ENCODE results near the gene EHBP1. TPM values are rescaled to one million over a fixed set of nuclear protein-coding genes. Genes with fewer than 3 reads are reported as not detected.
"Not testable (repeated sequence)": the region's sequence is repeated elsewhere in the genome, so short reads cannot be mapped to it uniquely, and the experiment has no call there.

EHBP1 gene
- total RNA-seq, 1 donor from 2014 or later: 35.4 TPM

- DNase-seq: no peak
Observed at GRCh38 chr2:62736899-62737559, 31.5 kb downstream of the EHBP1 start.

- no peak for DNase-seq
Observed at GRCh38 chr2:62738981-62739936, 33.7 kb downstream of the EHBP1 start.

- no peak for DNase-seq
Observed at GRCh38 chr2:62740221-62740620, 34.7 kb downstream of the EHBP1 start.

- DNase-seq: no peak
Observed at GRCh38 chr2:62741127-62741526, 35.6 kb downstream of the EHBP1 start.

- no peak for DNase-seq
Observed at GRCh38 chr2:62741954-62742722, 36.6 kb downstream of the EHBP1 start.

- no peak for DNase-seq
Observed at GRCh38 chr2:62743506-62743905, 38.0 kb downstream of the EHBP1 start.

- no peak for DNase-seq
Observed at GRCh38 chr2:62744603-62745002, 39.1 kb downstream of the EHBP1 start.

- DNase-seq: no peak
Observed at GRCh38 chr2:62745891-62746481, 40.5 kb downstream of the EHBP1 start.

GRCh38 chr2:62747169-62747568 is 41.7 kb downstream of the EHBP1 start:
- DNase-seq: no peak

GRCh38 chr2:62747876-62748275 is 42.4 kb downstream of the EHBP1 start:
- DNase-seq: no peak

- not testable (repeated sequence) for DNase-seq
Observed at GRCh38 chr2:62749111-62749510, 43.6 kb downstream of the EHBP1 start.

- no peak for DNase-seq
Observed at GRCh38 chr2:62757029-62757428, 51.5 kb downstream of the EHBP1 start.

GRCh38 chr2:62760026-62760425 is 54.5 kb downstream of the EHBP1 start:
- DNase-seq: no peak

- no peak for DNase-seq
Observed at GRCh38 chr2:62760555-62760954, 55.0 kb downstream of the EHBP1 start.

GRCh38 chr2:62765619-62766376 is 60.3 kb downstream of the EHBP1 start:
- DNase-seq: no peak

GRCh38 chr2:62768615-62769014 is 63.1 kb downstream of the EHBP1 start:
- DNase-seq: no peak

- DNase-seq: no peak
Observed at GRCh38 chr2:62770629-62771028, 65.1 kb downstream of the EHBP1 start.

- DNase-seq: peak; percentile 69
Observed at GRCh38 chr2:62774555-62775366, 69.2 kb downstream of the EHBP1 start.

GRCh38 chr2:62775367-62775668 is 69.8 kb downstream of the EHBP1 start:
- DNase-seq: no peak

GRCh38 chr2:62783679-62784078 is 78.2 kb downstream of the EHBP1 start:
- DNase-seq: no peak

- DNase-seq: no peak
Observed at GRCh38 chr2:62784341-62784740, 78.8 kb downstream of the EHBP1 start.

All from dermis blood vessel endothelial cell (primary cell).